Left ventricle myocardium inferior (tissue), 1 donor: ENCODE measurements around the gene SNX8. TPM values are rescaled to one million over a fixed set of nuclear protein-coding genes. Genes with fewer than 3 reads are reported as not detected.
A peak's percentile ranks its signal among the peaks of the same experiment; 100 is the strongest.

Source experiments
- DNase-seq: peaks from one replicate; pipeline ENCODE4 v3.0.0-alpha.2; 2020
- H3K27ac ChIP-seq: fragments of 200-600 bp; replicated peaks from 2 replicates; pipeline ENCODE4 v1.8.0; 2021
- H3K27me3 ChIP-seq: fragments of 200-600 bp; 2 replicates; pipeline ENCODE4 v1.8.0; 2021; ENCODE audit warnings: low read depth
- H3K36me3 ChIP-seq: fragments of 200-600 bp; 2 replicates; pipeline ENCODE4 v1.8.0; 2021
- H3K4me1 ChIP-seq: fragments of 200-600 bp; 2 replicates; pipeline ENCODE4 v1.8.0; 2021
- H3K4me3 ChIP-seq: fragments of 200-600 bp; 2 replicates; pipeline ENCODE4 v1.8.0; 2021; ENCODE audit warnings: mild to moderate bottlenecking, moderate library complexity
- H3K9me3 ChIP-seq: fragments of 200-600 bp; replicated peaks from 2 replicates; pipeline ENCODE4 v1.8.0; 2021
- intact Hi-C: fragments of 100-400 bp; cut with micrococcal nuclease; formaldehyde crosslinking; loops from one replicate; pipeline ENCODE4 v1.11.0; 2022
- total RNA-seq: library from RNA; stranded (reverse); fragmentation: NEBNext Ultra II Directional; extraction: Animal tissue kit (Norgen Biotek cat#: 25700); gene quantifications from one replicate; pipeline ENCODE4 v1.2.1, GENCODE V29; 2021
- TF ChIP-seq, protein P1 (sequence below): fragments of 200-600 bp; IDR thresholded peaks from 2 replicates; pipeline ENCODE4 v1.8.0; 2021; ENCODE audit warnings: antibody characterized with exemption, mild to moderate bottlenecking, borderline replicate concordance
- donor health status: DM: no; HTN: yes; CAD: no; lungs with severe emphysema.

Gene SNX8
- total RNA-seq, 1 donor from 2014 or later = 16.8 TPM

DNA sequence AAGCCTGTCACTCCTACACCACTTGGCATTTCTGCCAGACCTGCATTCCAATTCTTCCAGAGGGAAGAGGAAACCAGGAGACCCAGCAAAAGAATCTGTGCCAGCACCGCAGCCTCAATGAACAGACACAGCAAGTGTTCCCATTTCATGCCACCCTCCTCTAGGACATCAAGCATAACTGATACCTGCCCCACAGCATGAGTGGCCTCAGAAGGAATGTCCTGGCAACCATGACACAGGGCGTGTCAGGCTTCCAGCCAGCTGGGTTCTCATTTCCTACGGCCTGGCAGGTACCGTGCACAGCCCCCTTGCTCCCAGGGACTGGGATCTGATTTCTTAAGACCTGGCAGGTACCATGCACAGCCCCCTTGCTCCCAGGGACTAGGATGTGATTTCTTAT lies 89.3 kb downstream of the SNX8 start:
- peak; percentile 30 for DNase-seq
- Histone ChIP-seq H3K36me3 (peaks cover 84% of the 10 kb centered on the region), H3K4me1 (peaks cover 15% of the 10 kb centered on the region), H3K4me3 (no peak overlapping the region), H3K27me3 (no peaks in the 10 kb centered on the region), H3K27ac (peak overlapping the region; percentile 23), H3K9me3 (no peaks in the 10 kb centered on the region)
- intact Hi-C loops = no loop called here
- TF ChIP-seq, protein P1, sequence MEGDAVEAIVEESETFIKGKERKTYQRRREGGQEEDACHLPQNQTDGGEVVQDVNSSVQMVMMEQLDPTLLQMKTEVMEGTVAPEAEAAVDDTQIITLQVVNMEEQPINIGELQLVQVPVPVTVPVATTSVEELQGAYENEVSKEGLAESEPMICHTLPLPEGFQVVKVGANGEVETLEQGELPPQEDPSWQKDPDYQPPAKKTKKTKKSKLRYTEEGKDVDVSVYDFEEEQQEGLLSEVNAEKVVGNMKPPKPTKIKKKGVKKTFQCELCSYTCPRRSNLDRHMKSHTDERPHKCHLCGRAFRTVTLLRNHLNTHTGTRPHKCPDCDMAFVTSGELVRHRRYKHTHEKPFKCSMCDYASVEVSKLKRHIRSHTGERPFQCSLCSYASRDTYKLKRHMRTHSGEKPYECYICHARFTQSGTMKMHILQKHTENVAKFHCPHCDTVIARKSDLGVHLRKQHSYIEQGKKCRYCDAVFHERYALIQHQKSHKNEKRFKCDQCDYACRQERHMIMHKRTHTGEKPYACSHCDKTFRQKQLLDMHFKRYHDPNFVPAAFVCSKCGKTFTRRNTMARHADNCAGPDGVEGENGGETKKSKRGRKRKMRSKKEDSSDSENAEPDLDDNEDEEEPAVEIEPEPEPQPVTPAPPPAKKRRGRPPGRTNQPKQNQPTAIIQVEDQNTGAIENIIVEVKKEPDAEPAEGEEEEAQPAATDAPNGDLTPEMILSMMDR = no peak

DNA sequence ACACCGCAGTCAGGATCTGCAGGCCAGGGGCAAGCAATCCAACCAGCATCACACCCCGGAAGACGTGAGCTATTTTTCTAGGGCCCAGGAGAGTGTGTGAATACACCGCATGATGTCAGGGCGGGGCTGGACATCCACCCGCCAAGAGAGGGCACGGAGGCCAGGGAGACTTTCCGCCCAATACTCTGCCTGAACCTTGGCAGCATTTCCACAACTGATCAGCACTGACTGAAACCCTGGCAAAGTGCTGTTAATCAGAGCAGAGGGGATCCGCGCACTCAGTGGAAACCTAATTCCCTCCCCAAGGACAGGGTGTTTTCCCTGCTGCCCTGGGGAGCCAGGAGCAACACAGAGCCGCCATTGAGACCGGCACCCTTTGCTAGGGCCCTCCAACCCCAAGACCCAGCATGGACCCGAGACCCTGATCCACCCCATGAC lies 89.7 kb downstream of the SNX8 start:
- intact Hi-C loops = no loop called here
- Histone ChIP-seq H3K4me1 (peaks cover 15% of the 10 kb centered on the region), H3K36me3 (peaks cover 81% of the 10 kb centered on the region), H3K27me3 (no peaks in the 10 kb centered on the region), H3K9me3 (no peaks in the 10 kb centered on the region), H3K27ac (peak overlapping the region; percentile 23), H3K4me3 (no peak overlapping the region)
- DNase-seq = no peak
- TF ChIP-seq, protein P1 = no peak

DNA sequence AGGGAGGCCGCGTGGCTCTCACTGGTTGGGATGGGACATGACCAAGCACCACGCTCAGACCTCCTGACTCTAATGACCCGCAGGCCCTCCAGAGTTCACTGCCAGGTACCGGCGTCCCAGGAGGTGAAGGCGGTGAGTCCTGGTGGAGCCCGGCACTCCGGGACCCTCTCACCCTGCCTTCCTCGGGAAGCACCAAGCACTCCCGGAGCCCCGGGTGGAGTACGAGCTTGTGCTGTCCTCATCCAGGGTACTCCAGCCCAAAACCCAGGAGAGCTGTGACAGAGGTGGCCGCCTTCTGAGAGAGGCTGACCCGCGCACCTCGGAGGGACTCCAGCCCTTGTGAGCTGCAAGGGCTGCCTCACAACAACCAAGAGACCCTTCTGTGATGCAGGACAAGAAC lies 90.9 kb downstream of the SNX8 start:
- no peaks in the 10 kb centered on the region for H3K9me3 ChIP-seq
- H3K27me3 ChIP-seq = no peaks in the 10 kb centered on the region
- intact Hi-C loops = no loop called here
- TF ChIP-seq, protein P1 = no peak
- peaks cover 15% of the 10 kb centered on the region for H3K4me1 ChIP-seq
- peaks cover 81% of the 10 kb centered on the region for H3K36me3 ChIP-seq
- no peak overlapping the region for H3K4me3 ChIP-seq
- H3K27ac ChIP-seq = no peak overlapping the region
- DNase-seq = no peak

DNA sequence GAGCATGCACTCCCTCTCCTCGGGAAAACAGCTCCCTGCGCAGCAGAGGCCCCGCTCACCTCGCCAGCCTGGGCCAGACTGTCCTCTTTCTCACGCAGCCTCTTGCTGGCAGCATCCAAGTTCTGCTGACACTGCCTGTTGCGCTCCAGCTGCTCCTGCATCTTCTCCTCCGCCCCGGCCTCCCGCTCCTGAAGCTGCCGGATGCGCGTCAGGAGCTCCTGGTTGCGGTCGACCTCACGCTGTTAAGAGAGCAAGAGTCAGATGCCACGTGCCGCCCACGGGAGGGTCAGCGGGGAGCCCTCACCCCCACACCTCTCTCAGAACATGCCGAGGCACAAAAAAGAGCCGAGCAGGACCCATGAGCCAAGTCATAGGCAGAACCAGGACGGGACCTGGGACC lies 91.7 kb downstream of the SNX8 start:
- TF ChIP-seq, protein P1 = no peak
- no peak for DNase-seq
- intact Hi-C loops = no loop called here
- Histone ChIP-seq H3K4me1 (peaks cover 15% of the 10 kb centered on the region), H3K4me3 (no peak overlapping the region), H3K9me3 (no peaks in the 10 kb centered on the region), H3K27ac (no peak overlapping the region), H3K27me3 (no peaks in the 10 kb centered on the region), H3K36me3 (peaks cover 84% of the 10 kb centered on the region)

DNA sequence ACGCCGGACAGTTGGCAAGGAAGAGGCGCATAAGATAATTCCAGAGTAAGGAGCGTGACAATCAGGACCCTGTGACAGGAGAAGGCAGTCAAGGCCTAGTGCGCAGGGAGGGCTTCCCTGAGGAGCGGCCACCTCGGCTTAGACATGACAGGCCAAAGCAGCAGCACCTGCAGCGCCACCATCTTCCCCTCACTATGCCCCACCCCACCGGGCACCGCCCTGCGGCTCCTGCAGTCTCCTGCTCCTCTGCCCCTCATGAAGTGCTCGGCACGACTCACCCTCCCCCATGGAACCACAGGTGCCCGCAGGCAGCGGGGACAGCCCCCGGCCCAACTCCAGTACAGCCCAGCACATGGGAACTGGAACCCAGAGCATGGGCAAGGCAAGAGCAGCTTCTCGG lies 93.3 kb downstream of the SNX8 start:
- intact Hi-C loops = no loop called here
- no peak overlapping the region for H3K4me3 ChIP-seq
- peaks cover 17% of the 10 kb centered on the region for H3K4me1 ChIP-seq
- no peaks in the 10 kb centered on the region for H3K27me3 ChIP-seq
- H3K27ac ChIP-seq = no peak overlapping the region
- peaks cover 86% of the 10 kb centered on the region for H3K36me3 ChIP-seq
- DNase-seq = no peak
- TF ChIP-seq, protein P1 = no peak
- no peaks in the 10 kb centered on the region for H3K9me3 ChIP-seq

DNA sequence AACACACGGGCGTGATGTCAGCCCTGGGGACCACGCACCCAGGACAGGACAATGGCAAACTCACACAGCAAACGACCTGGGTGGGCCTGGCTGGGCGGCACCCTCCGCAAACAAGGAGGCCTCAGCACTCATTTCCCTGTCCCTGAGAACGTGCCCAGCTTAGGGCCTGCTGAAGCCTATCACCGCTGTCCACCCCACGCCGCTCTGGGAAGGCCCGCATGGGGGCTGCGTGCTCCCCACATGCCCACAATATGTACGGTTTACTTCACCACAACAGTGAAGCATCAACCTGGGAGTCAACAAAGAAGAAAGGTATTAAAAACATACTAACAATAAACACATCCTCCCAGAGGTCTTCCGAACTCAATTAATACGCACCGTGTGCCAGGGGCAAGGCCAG lies 93.7 kb downstream of the SNX8 start:
- H3K36me3 ChIP-seq = peaks cover 86% of the 10 kb centered on the region
- DNase-seq = no peak
- TF ChIP-seq, protein P1 = no peak

More for the DNA sequence above, 93.7 kb downstream of the SNX8 start:
- peaks cover 19% of the 10 kb centered on the region for H3K4me1 ChIP-seq
- intact Hi-C loops = no loop called here
- H3K27me3 ChIP-seq = no peaks in the 10 kb centered on the region
- no peak overlapping the region for H3K4me3 ChIP-seq
- no peak overlapping the region for H3K27ac ChIP-seq
- H3K9me3 ChIP-seq = no peaks in the 10 kb centered on the region
